Naive thymus-derived CD4-positive, alpha-beta T cell (primary cell): Measurements from ENCODE around the gene DNAAF1. TPM values are rescaled to one million over a fixed set of nuclear protein-coding genes. Genes with fewer than 3 reads are reported as not detected.

Source experiments
- ATAC-seq: fragments of 150-1000 bp; cut with Tn5 transposase; 2 replicates; pipeline ENCODE4 v1.10.0; 2021; ENCODE audit warnings: mild to moderate bottlenecking, moderate library complexity
- CTCF ChIA-PET: fragments of 350-600 bp; sonication (Branson Sonifier 250); formaldehyde crosslinking; loops from one replicate; lab custom pipeline; 2021; ENCODE audit warnings: antibody characterized with exemption; lab: Charles Lee
- POLR2A ChIA-PET: fragments of 350-600 bp; sonication (Branson Sonifier 250); formaldehyde crosslinking; loops from one replicate; lab custom pipeline; 2021; ENCODE audit warnings: antibody characterized with exemption, inconsistent platforms; lab: Charles Lee
- DNase-seq, 9 donors: peaks; one replicate each; pipeline versions ENCODE4 v3.0.0 to v3.0.0-alpha.2; 2020 to 2022; ENCODE audit warnings: mixed read lengths in 1 of 9
- H3K27ac ChIP-seq: one replicate; pipeline ENCODE4 v1.7.0; 2013; ENCODE audit warnings: mild to moderate bottlenecking, low read depth, low read length, moderate library complexity
- H3K27me3 ChIP-seq, 2 donors: one replicate each; pipeline ENCODE4 v1.7.0; 2013; ENCODE audit warnings: low read length in 2 of 2, mild to moderate bottlenecking in 2 of 2, moderate library complexity in 2 of 2; ENCODE audit not compliant: control insufficient read depth in 2 of 2, insufficient read depth in 2 of 2
- H3K36me3 ChIP-seq, 3 experiments: 1 replicate in 2 of 3; 2 replicates in 1 of 3; pipeline ENCODE4 v1.7.0; 2013; ENCODE audit warnings: low read length in 3 of 3, mild to moderate bottlenecking in 3 of 3, moderate library complexity in 1 of 3; ENCODE audit not compliant: insufficient read depth in 3 of 3, control insufficient read depth in 2 of 3
- H3K4me1 ChIP-seq, 2 donors: one replicate each; pipeline ENCODE4 v1.7.0; 2013; ENCODE audit warnings: low read length in 2 of 2, mild to moderate bottlenecking in 2 of 2, moderate library complexity in 1 of 2; ENCODE audit not compliant: control insufficient read depth in 2 of 2, insufficient read depth in 2 of 2
- H3K4me3 ChIP-seq: 2 replicates; pipeline ENCODE4 v1.7.0; 2013; ENCODE audit warnings: mild to moderate bottlenecking, low read length
- H3K9me3 ChIP-seq, 3 experiments: 1 replicate in 2 of 3; 2 replicates in 1 of 3; pipeline ENCODE4 v1.7.0; 2013; ENCODE audit warnings: low read length in 3 of 3; ENCODE audit not compliant: control insufficient read depth in 2 of 3
- H3K27ac Mint-ChIP-seq, 9 donors: one replicate each; pipeline ENCODE4 v1.8.0; 2020 to 2022; ENCODE audit warnings: mixed read lengths in 9 of 9, mild to moderate bottlenecking in 8 of 9, moderate library complexity in 5 of 9, inconsistent platforms in 2 of 9
- H3K27me3 Mint-ChIP-seq, 5 donors: one replicate each; pipeline ENCODE4 v1.8.0; 2021 to 2022; ENCODE audit warnings: mixed read lengths in 5 of 5, mild to moderate bottlenecking in 1 of 5
- H3K36me3 Mint-ChIP-seq, 5 donors: one replicate each; pipeline ENCODE4 v1.8.0; 2020 to 2022; ENCODE audit warnings: mixed read lengths in 5 of 5, mild to moderate bottlenecking in 3 of 5, inconsistent platforms in 1 of 5
- H3K4me1 Mint-ChIP-seq, 7 donors: one replicate each; pipeline ENCODE4 v1.8.0; 2020 to 2022; ENCODE audit warnings: mixed read lengths in 7 of 7, mild to moderate bottlenecking in 3 of 7, inconsistent platforms in 1 of 7
- H3K4me3 Mint-ChIP-seq, 10 donors: one replicate each; pipeline ENCODE4 v1.8.0; 2020 to 2022; ENCODE audit warnings: mild to moderate bottlenecking in 10 of 10, mixed read lengths in 10 of 10, moderate library complexity in 6 of 10, inconsistent platforms in 2 of 10
- H3K9me3 Mint-ChIP-seq, 11 donors: one replicate each; pipeline ENCODE4 v1.8.0; 2020 to 2022; ENCODE audit warnings: mixed read lengths in 11 of 11, mild to moderate bottlenecking in 4 of 11, inconsistent platforms in 1 of 11, moderate library complexity in 1 of 11
- intact Hi-C, 2 donors: fragments of 100-400 bp; cut with micrococcal nuclease; formaldehyde crosslinking; loops; one replicate each; pipeline ENCODE4 v1.15.1; 2023
- polyA plus RNA-seq, 2 donors: library from polyadenylated mRNA; unstranded; fragments of 300-500 nt; fragmentation: Illumina TruSeq; gene quantifications; one replicate each; pipeline ENCODE4 v1.2.3, GENCODE V29; 2021
- total RNA-seq, 6 experiments: library from RNA in 5 of 6; stranded (reverse) in 5 of 6; gene quantifications; 1 replicate in 5 of 6; 2 replicates in 1 of 6; pipeline ENCODE4 v1.2.3 and lab custom pipeline; 2021 to 2026

The DNAAF1 gene
- 1 to 10 TPM in 1 of 5 experiments, under 1 TPM in 1, not detected in 3; 0.66 to 2.2 TPM for total RNA-seq
- under 1 TPM; 0.06 to 0.09 TPM for polyA plus RNA-seq
- not detected for total RNA-seq (lab: John Stamatoyannopoulos, UW)

- Histone ChIP-seq H3K36me3 (peaks cover 0 to 5% (median 0%) of the 10 kb centered on the region in 3 experiments), H3K27ac (peak within 1 kb of the TSS; percentile 87), H3K4me3 (peak within 1 kb of the TSS; percentile 68), H3K4me1 (peaks cover 4 to 8% of the 10 kb centered on the region in 2 donors), H3K9me3 (no peaks in the 10 kb centered on the region), H3K27me3 (no peaks in the 10 kb centered on the region)
- peak within 1 kb of the TSS; percentile 91 to 98 (median 94) for H3K4me3 Mint-ChIP-seq
- peaks cover 9 to 32% (median 29%) of the 10 kb centered on the region in 7 donors for H3K4me1 Mint-ChIP-seq
- peak; percentile 95 for ATAC-seq
- intact Hi-C loops: loop anchor here (1.0 to 5.0 kb wide), 7 partner anchors 29 to 882 kb away; partner anchors contain the start of genes HSBP1 (in 2 of the 2), MBTPS1 (in 2 of the 2), TAF1C (in 2 of the 2) and KIAA0513 (in 1 of the 2)
- ChIA-PET POLR2A (interaction anchor here (0.5 to 2.4 kb wide), 4 partner anchors 13 to 490 kb away, joined by 3 to 21 read pairs (median 3); partner anchors contain the start of gene MBTPS1), CTCF (no interaction called here)
- DNase-seq: peak; percentile 88 to 99 (median 94)
- H3K27me3 Mint-ChIP-seq: peaks cover 0 to 22% (median 0%) of the 10 kb centered on the region in 5 donors
- peaks cover 0 to under 1% (median 0%) of the 10 kb centered on the region in 5 donors for H3K36me3 Mint-ChIP-seq
- H3K9me3 Mint-ChIP-seq: no peaks in the 10 kb centered on the region
- peak within 1 kb of the TSS; percentile 79 to 95 (median 89) for H3K27ac Mint-ChIP-seq
Measured at GRCh38 chr16:84144859-84145639, at the start of gene DNAAF1, which contains the start of gene HSDL1. Gene DNAAF1 (plus strand): TSS chr16:84145308. CDS start chr16:84145441, 133 bp downstream. Gene HSDL1 (minus strand): TSS chr16:84145177. CDS start chr16:84131321, 13,856 bp downstream.

GRCh38 chr16:84095466-84095865 lies 49.6 kb upstream of the DNAAF1 start:
- H3K27ac Mint-ChIP-seq: no peak overlapping the region

GRCh38 chr16:84096447-84097005 lies 48.6 kb upstream of the DNAAF1 start:
- Histone ChIP-seq H3K36me3 (peaks cover 25 to 78% (median 37%) of the 10 kb centered on the region in 3 experiments), H3K4me3 (no peak overlapping the region), H3K27ac (no peak overlapping the region), H3K27me3 (no peaks in the 10 kb centered on the region), H3K4me1 (no peaks in the 10 kb centered on the region), H3K9me3 (no peaks in the 10 kb centered on the region)
- no peak overlapping the region for H3K4me3 Mint-ChIP-seq
- no peaks in the 10 kb centered on the region for H3K9me3 Mint-ChIP-seq
- no peaks in the 10 kb centered on the region for H3K27me3 Mint-ChIP-seq
- H3K27ac Mint-ChIP-seq: no peak overlapping the region
- peaks cover 7 to 56% (median 29%) of the 10 kb centered on the region in 5 donors for H3K36me3 Mint-ChIP-seq
- no peak for DNase-seq
- intact Hi-C loops: no loop called here
- POLR2A ChIA-PET: no interaction called here
- CTCF ChIA-PET: interaction anchor here (0.6 kb wide), 1 partner anchor 54 kb away, joined by 3 read pairs; no protein-coding TSS in a partner anchor
- ATAC-seq: no peak
- peaks cover 0 to 18% (median 14%) of the 10 kb centered on the region in 7 donors for H3K4me1 Mint-ChIP-seq

More at GRCh38 chr16:84095466-84095865, 49.6 kb upstream of the DNAAF1 start:
- Histone ChIP-seq H3K9me3 (no peaks in the 10 kb centered on the region), H3K36me3 (peaks cover 25 to 85% (median 47%) of the 10 kb centered on the region in 3 experiments), H3K4me3 (no peak overlapping the region), H3K27me3 (no peaks in the 10 kb centered on the region), H3K27ac (no peak overlapping the region), H3K4me1 (no peaks in the 10 kb centered on the region)
- peaks cover 0 to 22% (median 14%) of the 10 kb centered on the region in 7 donors for H3K4me1 Mint-ChIP-seq
- no peaks in the 10 kb centered on the region for H3K27me3 Mint-ChIP-seq
- ChIA-PET POLR2A (no interaction called here), CTCF (no interaction called here)
- no peaks in the 10 kb centered on the region for H3K9me3 Mint-ChIP-seq
- DNase-seq: no peak
- ATAC-seq: no peak
- H3K36me3 Mint-ChIP-seq: peaks cover 7 to 62% (median 31%) of the 10 kb centered on the region in 5 donors
- no peak overlapping the region for H3K4me3 Mint-ChIP-seq
- intact Hi-C loops: no loop called here

GRCh38 chr16:84098939-84099338 lies 46.2 kb upstream of the DNAAF1 start:
- CTCF ChIA-PET: interaction anchor here (0.6 kb wide), 1 partner anchor 10 kb away, joined by 4 read pairs; no protein-coding TSS in a partner anchor
- no peak overlapping the region for H3K27ac ChIP-seq
- ATAC-seq (no peak), DNase-seq (no peak)
- no peaks in the 10 kb centered on the region for H3K27me3 ChIP-seq
- Mint-ChIP-seq H3K4me3 (no peak overlapping the region), H3K27me3 (no peaks in the 10 kb centered on the region), H3K36me3 (peaks cover 0 to 45% (median 23%) of the 10 kb centered on the region in 5 donors), H3K4me1 (peaks cover 18 to 38% (median 28%) of the 10 kb centered on the region in 7 donors), H3K27ac (peak overlapping the region in 1 of 9 donors; percentile 54), H3K9me3 (no peaks in the 10 kb centered on the region)
- peaks cover 13 to 59% (median 13%) of the 10 kb centered on the region in 3 experiments for H3K36me3 ChIP-seq
- H3K4me1 ChIP-seq: peaks cover 0 to 4% of the 10 kb centered on the region in 2 donors
- intact Hi-C loops: no loop called here
- no peak overlapping the region for H3K4me3 ChIP-seq
- H3K9me3 ChIP-seq: no peaks in the 10 kb centered on the region
- POLR2A ChIA-PET: interaction anchor here (0.7 to 1.1 kb wide), 2 partner anchors 12 to 77 kb away, joined by 3 read pairs; no protein-coding TSS in a partner anchor

- ChIA-PET CTCF (no interaction called here), POLR2A (interaction anchor here (1.8 kb wide), 1 partner anchor 13 kb away, joined by 5 read pairs; the partner anchor contains the start of gene MBTPS1)
- no peaks in the 10 kb centered on the region for H3K9me3 Mint-ChIP-seq
- Histone ChIP-seq H3K36me3 (peaks cover 6 to 35% (median 7%) of the 10 kb centered on the region in 3 experiments), H3K27me3 (no peaks in the 10 kb centered on the region), H3K27ac (no peak overlapping the region), H3K9me3 (no peaks in the 10 kb centered on the region), H3K4me1 (peaks cover 0 to 4% of the 10 kb centered on the region in 2 donors), H3K4me3 (no peak overlapping the region)
- H3K4me3 Mint-ChIP-seq: no peak overlapping the region
- H3K27ac Mint-ChIP-seq: peak overlapping the region in 3 of 9 donors; percentile 4 to 34 (median 20)
- H3K27me3 Mint-ChIP-seq: no peaks in the 10 kb centered on the region
- peaks cover 30 to 76% (median 66%) of the 10 kb centered on the region in 7 donors for H3K4me1 Mint-ChIP-seq
- DNase-seq: no peak
- H3K36me3 Mint-ChIP-seq: peaks cover 0 to 32% (median 10%) of the 10 kb centered on the region in 5 donors
- ATAC-seq: no peak
- intact Hi-C loops: no loop called here
Measured at GRCh38 chr16:84103678-84104077, 41.4 kb upstream of the DNAAF1 start.

GRCh38 chr16:84104231-84104630 lies 40.9 kb upstream of the DNAAF1 start:
- Mint-ChIP-seq H3K27ac (peak overlapping the region in 2 of 9 donors; percentile 6 to 25), H3K9me3 (no peaks in the 10 kb centered on the region), H3K4me1 (peaks cover 24 to 76% (median 67%) of the 10 kb centered on the region in 7 donors), H3K36me3 (peaks cover 0 to 32% (median 8%) of the 10 kb centered on the region in 5 donors), H3K27me3 (no peaks in the 10 kb centered on the region), H3K4me3 (no peak overlapping the region)
- Histone ChIP-seq H3K4me3 (no peak overlapping the region), H3K9me3 (no peaks in the 10 kb centered on the region), H3K4me1 (peaks cover 0 to 4% of the 10 kb centered on the region in 2 donors), H3K36me3 (peaks cover 3 to 34% (median 8%) of the 10 kb centered on the region in 3 experiments), H3K27ac (no peak overlapping the region), H3K27me3 (no peaks in the 10 kb centered on the region)
- ChIA-PET CTCF (no interaction called here), POLR2A (interaction anchor here (1.8 to 1.9 kb wide), 2 partner anchors 12 kb away, joined by 5 to 6 read pairs; partner anchors contain the start of gene MBTPS1)
- intact Hi-C loops: no loop called here
- ATAC-seq: no peak
- DNase-seq: no peak
